ENCODE data around the gene KEL.
A peak's percentile ranks its signal among the peaks of the same experiment; 100 is the strongest.

Gene KEL

GRCh38 chr7:142961973-142962926, at the start of gene KEL:
Gene KEL (minus strand): TSS chr7:142962363. CDS start chr7:142962206, 157 bp downstream.
- no peak within 1 kb of the TSS for H3K4me3 ChIP-seq (ENCODE audit: low read depth in 1 of 2, low read length in 2 of 2)
- no peaks in the 10 kb centered on the region for H3K9me3 ChIP-seq (ENCODE audit: low read length)
- H3K27ac ChIP-seq (ENCODE audit: low read depth, low read length) = no peak within 1 kb of the TSS

GRCh38 chr7:143008007-143008901, 46.1 kb upstream of the KEL start:
- H3K4me1 ChIP-seq (ENCODE audit: insufficient read depth, low read length) = peaks cover 6% of the 10 kb centered on the region
- no peaks in the 10 kb centered on the region for H3K27me3 ChIP-seq (ENCODE audit: control insufficient read depth in 1 of 2, insufficient read depth in 2 of 2, low read length in 2 of 2)
- no peak overlapping the region for H3K27ac ChIP-seq (ENCODE audit: low read depth, low read length)
- H3K9ac ChIP-seq (ENCODE audit: low read length) = no peak overlapping the region
- no peak overlapping the region for H3K4me3 ChIP-seq (ENCODE audit: low read depth in 1 of 2, low read length in 2 of 2)
- H3K9me3 ChIP-seq (ENCODE audit: low read length) = no peaks in the 10 kb centered on the region
- no peaks in the 10 kb centered on the region for H3K36me3 ChIP-seq (ENCODE audit: insufficient read depth, low read length)

More at GRCh38 chr7:142961973-142962926, at the start of gene KEL:
- Histone ChIP-seq H3K9ac (ENCODE audit: low read length) (no peak within 1 kb of the TSS), H3K27me3 (ENCODE audit: control insufficient read depth in 1 of 2, insufficient read depth in 2 of 2, low read length in 2 of 2) (peaks cover 0 to 3% of the 10 kb centered on the region in 2 donors), H3K4me1 (ENCODE audit: insufficient read depth, low read length) (no peaks in the 10 kb centered on the region), H3K36me3 (ENCODE audit: insufficient read depth, low read length) (no peaks in the 10 kb centered on the region)

GRCh38 chr7:143005632-143006260, 43.6 kb upstream of the KEL start:
- Histone ChIP-seq H3K9me3 (ENCODE audit: low read length) (no peaks in the 10 kb centered on the region), H3K9ac (ENCODE audit: low read length) (no peak overlapping the region), H3K4me1 (ENCODE audit: insufficient read depth, low read length) (peaks cover 7% of the 10 kb centered on the region), H3K4me3 (ENCODE audit: low read depth in 1 of 2, low read length in 2 of 2) (no peak overlapping the region), H3K27me3 (ENCODE audit: control insufficient read depth in 1 of 2, insufficient read depth in 2 of 2, low read length in 2 of 2) (no peaks in the 10 kb centered on the region), H3K36me3 (ENCODE audit: insufficient read depth, low read length) (no peaks in the 10 kb centered on the region), H3K27ac (ENCODE audit: low read depth, low read length) (no peak overlapping the region)

GRCh38 chr7:143003393-143004051, 41.4 kb upstream of the KEL start:
- H3K27me3 ChIP-seq (ENCODE audit: control insufficient read depth in 1 of 2, insufficient read depth in 2 of 2, low read length in 2 of 2) = no peaks in the 10 kb centered on the region
- H3K36me3 ChIP-seq (ENCODE audit: insufficient read depth, low read length) = no peaks in the 10 kb centered on the region
- H3K4me3 ChIP-seq (ENCODE audit: low read depth in 1 of 2, low read length in 2 of 2) = peak overlapping the region in 1 of 2 donors; percentile 29
- peaks cover 7% of the 10 kb centered on the region for H3K4me1 ChIP-seq (ENCODE audit: insufficient read depth, low read length)
- H3K9ac ChIP-seq (ENCODE audit: low read length) = no peak overlapping the region
- H3K27ac ChIP-seq (ENCODE audit: low read depth, low read length) = no peak overlapping the region
- no peaks in the 10 kb centered on the region for H3K9me3 ChIP-seq (ENCODE audit: low read length)

- Histone ChIP-seq H3K9me3 (ENCODE audit: low read length) (no peaks in the 10 kb centered on the region), H3K4me3 (ENCODE audit: low read depth in 1 of 2, low read length in 2 of 2) (peak overlapping the region in 1 of 2 donors; percentile 29), H3K4me1 (ENCODE audit: insufficient read depth, low read length) (peaks cover 3% of the 10 kb centered on the region), H3K36me3 (ENCODE audit: insufficient read depth, low read length) (no peaks in the 10 kb centered on the region), H3K9ac (ENCODE audit: low read length) (no peak overlapping the region), H3K27ac (ENCODE audit: low read depth, low read length) (no peak overlapping the region), H3K27me3 (ENCODE audit: control insufficient read depth in 1 of 2, insufficient read depth in 2 of 2, low read length in 2 of 2) (no peaks in the 10 kb centered on the region)
Measured at GRCh38 chr7:143002898-143003297, 40.7 kb upstream of the KEL start.

GRCh38 chr7:143002106-143002505, 39.9 kb upstream of the KEL start:
- Histone ChIP-seq H3K9ac (ENCODE audit: low read length) (no peak overlapping the region), H3K27ac (ENCODE audit: low read depth, low read length) (no peak overlapping the region), H3K27me3 (ENCODE audit: control insufficient read depth in 1 of 2, insufficient read depth in 2 of 2, low read length in 2 of 2) (no peaks in the 10 kb centered on the region), H3K4me3 (ENCODE audit: low read depth in 1 of 2, low read length in 2 of 2) (no peak overlapping the region), H3K4me1 (ENCODE audit: insufficient read depth, low read length) (peaks cover 3% of the 10 kb centered on the region), H3K9me3 (ENCODE audit: low read length) (no peaks in the 10 kb centered on the region), H3K36me3 (ENCODE audit: insufficient read depth, low read length) (no peaks in the 10 kb centered on the region)

- Histone ChIP-seq H3K27ac (ENCODE audit: low read depth, low read length) (no peak overlapping the region), H3K9ac (ENCODE audit: low read length) (no peak overlapping the region), H3K4me1 (ENCODE audit: insufficient read depth, low read length) (peaks cover 3% of the 10 kb centered on the region), H3K36me3 (ENCODE audit: insufficient read depth, low read length) (no peaks in the 10 kb centered on the region), H3K9me3 (ENCODE audit: low read length) (no peaks in the 10 kb centered on the region), H3K4me3 (ENCODE audit: low read depth in 1 of 2, low read length in 2 of 2) (no peak overlapping the region), H3K27me3 (ENCODE audit: control insufficient read depth in 1 of 2, insufficient read depth in 2 of 2, low read length in 2 of 2) (no peaks in the 10 kb centered on the region)
Measured at GRCh38 chr7:143000648-143001047, 38.5 kb upstream of the KEL start.

- Histone ChIP-seq H3K9me3 (ENCODE audit: low read length) (no peaks in the 10 kb centered on the region), H3K4me1 (ENCODE audit: insufficient read depth, low read length) (peaks cover 3% of the 10 kb centered on the region), H3K27ac (ENCODE audit: low read depth, low read length) (no peak overlapping the region), H3K4me3 (ENCODE audit: low read depth in 1 of 2, low read length in 2 of 2) (no peak overlapping the region), H3K36me3 (ENCODE audit: insufficient read depth, low read length) (no peaks in the 10 kb centered on the region), H3K9ac (ENCODE audit: low read length) (no peak overlapping the region), H3K27me3 (ENCODE audit: control insufficient read depth in 1 of 2, insufficient read depth in 2 of 2, low read length in 2 of 2) (no peaks in the 10 kb centered on the region)
Measured at GRCh38 chr7:142999793-143000192, 37.6 kb upstream of the KEL start.

GRCh38 chr7:142998966-142999365, 36.8 kb upstream of the KEL start:
- Histone ChIP-seq H3K27me3 (ENCODE audit: control insufficient read depth in 1 of 2, insufficient read depth in 2 of 2, low read length in 2 of 2) (no peaks in the 10 kb centered on the region), H3K9me3 (ENCODE audit: low read length) (no peaks in the 10 kb centered on the region), H3K4me1 (ENCODE audit: insufficient read depth, low read length) (peaks cover 3% of the 10 kb centered on the region), H3K4me3 (ENCODE audit: low read depth in 1 of 2, low read length in 2 of 2) (no peak overlapping the region), H3K27ac (ENCODE audit: low read depth, low read length) (no peak overlapping the region), H3K9ac (ENCODE audit: low read length) (no peak overlapping the region), H3K36me3 (ENCODE audit: insufficient read depth, low read length) (no peaks in the 10 kb centered on the region)

- H3K4me3 ChIP-seq (ENCODE audit: low read depth in 1 of 2, low read length in 2 of 2) = no peak overlapping the region
- H3K36me3 ChIP-seq (ENCODE audit: insufficient read depth, low read length) = no peaks in the 10 kb centered on the region
- H3K9ac ChIP-seq (ENCODE audit: low read length) = no peak overlapping the region
- H3K27me3 ChIP-seq (ENCODE audit: control insufficient read depth in 1 of 2, insufficient read depth in 2 of 2, low read length in 2 of 2) = no peaks in the 10 kb centered on the region
- no peaks in the 10 kb centered on the region for H3K9me3 ChIP-seq (ENCODE audit: low read length)
- H3K27ac ChIP-seq (ENCODE audit: low read depth, low read length) = no peak overlapping the region
- H3K4me1 ChIP-seq (ENCODE audit: insufficient read depth, low read length) = no peaks in the 10 kb centered on the region
Measured at GRCh38 chr7:142997456-142997989, 35.4 kb upstream of the KEL start.

All from muscle layer of colon (tissue), 2 donors.